IMR-90 (cell line): ENCODE measurements around the gene PPM1H. TPM values are rescaled to one million over a fixed set of nuclear protein-coding genes. Genes with fewer than 3 reads are reported as not detected.

Experiments used
- ATAC-seq: fragments of 200-7000 bp; cut with Tn5 transposase; 2 replicates; pipeline ENCODE4 v1.9.1; 2020; ENCODE audit warnings: low read depth, mild to moderate bottlenecking, moderate library complexity
- BruUV-seq: library from RNA; stranded (reverse); fragments of 400-500 nt; replicated peaks from 2 replicates; lab custom pipeline; 2021; lab: Mats Ljungman, UMichigan
- CTCF ChIA-PET: fragments of 300-600 bp; formaldehyde crosslinking; extraction: SDS; loops from one replicate; lab custom pipeline; 2021; ENCODE audit warnings: antibody characterized with exemption; lab: Yijun Ruan, JAX
- POLR2A ChIA-PET: fragments of 300-600 bp; sonication (Branson Sonifier 250); formaldehyde crosslinking; loops from one replicate; lab custom pipeline; 2022; ENCODE audit warnings: antibody characterized with exemption; ENCODE audit not compliant: unreplicated experiment; lab: Charles Lee
- DNase-seq: peaks from one replicate; pipeline ENCODE4 v3.0.0; 2013
- H2AFZ ChIP-seq: replicated peaks from 2 replicates; pipeline ENCODE3; 2013; ENCODE audit warnings: low read length, mild to moderate bottlenecking; ENCODE audit not compliant: poor library complexity
- H2AK5ac ChIP-seq: 2 replicates; pipeline ENCODE4 v1.6.1; 2013; ENCODE audit warnings: low read depth, low read length, inconsistent platforms
- H2AK9ac ChIP-seq: replicated peaks from 2 replicates; pipeline ENCODE3; 2013; ENCODE audit warnings: mild to moderate bottlenecking, low read depth, low read length, moderate library complexity; ENCODE audit not compliant: poor library complexity
- H2BK120ac ChIP-seq: 2 replicates; pipeline ENCODE4 v1.6.1; 2013; ENCODE audit warnings: low read depth, low read length, inconsistent platforms
- H2BK15ac ChIP-seq: 3 replicates; pipeline ENCODE4 v1.6.1; 2013; ENCODE audit warnings: low read depth, low read length, inconsistent platforms
- H2BK20ac ChIP-seq: 2 replicates; pipeline ENCODE4 v1.6.1; 2013; ENCODE audit warnings: low read depth, mild to moderate bottlenecking, inconsistent platforms, low read length, moderate library complexity
- H2BK5ac ChIP-seq: 2 replicates; pipeline ENCODE4 v1.6.1; 2013; ENCODE audit warnings: mild to moderate bottlenecking, low read depth, low read length, inconsistent platforms; ENCODE audit not compliant: poor library complexity, severe bottlenecking
- H3K14ac ChIP-seq: replicated peaks from 2 replicates; pipeline ENCODE4 v1.6.1; 2013; ENCODE audit warnings: low read depth, low read length, inconsistent platforms
- H3K18ac ChIP-seq: 2 replicates; pipeline ENCODE4 v1.6.1; 2013; ENCODE audit warnings: low read depth, low read length, control low read depth
- H3K23ac ChIP-seq: 2 replicates; pipeline ENCODE4 v1.6.1; 2013; ENCODE audit warnings: low read depth, low read length, inconsistent platforms
- H3K27ac ChIP-seq: 2 replicates; pipeline ENCODE4 v1.5.1; 2013; ENCODE audit warnings: mild to moderate bottlenecking, control low read depth, low read length; ENCODE audit not compliant: insufficient read depth
- H3K27me3 ChIP-seq: 2 replicates; pipeline ENCODE4 v1.6.1; 2013; ENCODE audit warnings: low read length; ENCODE audit not compliant: control insufficient read depth, insufficient read depth
- H3K36me3 ChIP-seq: 2 replicates; pipeline ENCODE4 v1.6.1; 2013; ENCODE audit warnings: low read length, mixed read lengths; ENCODE audit not compliant: control insufficient read depth, insufficient read depth
- H3K4ac ChIP-seq: 2 replicates; pipeline ENCODE4 v1.6.1; 2013; ENCODE audit warnings: low read depth, low read length, inconsistent platforms
- H3K4me1 ChIP-seq: 2 replicates; pipeline ENCODE4 v1.6.1; 2013; ENCODE audit warnings: low read length, mixed read lengths; ENCODE audit not compliant: control insufficient read depth, insufficient read depth
- H3K4me2 ChIP-seq: 2 replicates; pipeline ENCODE4 v1.6.1; 2013; ENCODE audit warnings: low read depth, mild to moderate bottlenecking, control low read depth, low read length, moderate library complexity
- H3K4me3 ChIP-seq: 2 replicates; pipeline ENCODE4 v1.5.1; 2013; ENCODE audit warnings: low read depth, mild to moderate bottlenecking, control low read depth, low read length, moderate library complexity; ENCODE audit not compliant: insufficient read depth
- H3K56ac ChIP-seq: 2 replicates; pipeline ENCODE4 v1.6.1; 2013; ENCODE audit warnings: low read length, inconsistent platforms; ENCODE audit not compliant: insufficient read depth; ENCODE audit errors: extremely low read depth
- H3K79me1 ChIP-seq, 2 experiments: 2 replicates each; pipeline ENCODE4 v1.6.1; 2013; ENCODE audit warnings: low read length in 2 of 2, inconsistent platforms in 1 of 2, low read depth in 1 of 2
- H3K9ac ChIP-seq: 2 replicates; pipeline ENCODE4 v1.6.1; 2013; ENCODE audit warnings: low read depth, low read length, control low read depth
- H3K9me1 ChIP-seq: 2 replicates; pipeline ENCODE4 v1.6.1; 2013; ENCODE audit warnings: low read length, inconsistent platforms; ENCODE audit not compliant: insufficient read depth
- H3K9me3 ChIP-seq: 2 replicates; pipeline ENCODE4 v1.6.1; 2013; ENCODE audit warnings: low read length; ENCODE audit not compliant: control insufficient read depth, insufficient read depth
- H4K20me1 ChIP-seq: 2 replicates; pipeline ENCODE4 v1.6.1; 2013; ENCODE audit warnings: low read length, inconsistent platforms; ENCODE audit not compliant: insufficient read depth
- H4K5ac ChIP-seq: 2 replicates; pipeline ENCODE4 v1.6.1; 2013; ENCODE audit warnings: mild to moderate bottlenecking, low read depth, low read length, control low read depth
- H4K8ac ChIP-seq, 2 experiments: 2 replicates each; pipeline ENCODE4 v1.6.1; 2013; ENCODE audit warnings: low read depth in 2 of 2, low read length in 2 of 2, control low read depth in 1 of 2, inconsistent platforms in 1 of 2
- H4K91ac ChIP-seq: 2 replicates; pipeline ENCODE4 v1.6.1; 2013; ENCODE audit warnings: low read depth, low read length, inconsistent platforms; ENCODE audit not compliant: insufficient read depth
- BHLHE40 ChIP-seq: fragments of 150-350 bp; IDR thresholded peaks from 2 replicates; pipeline ENCODE4 v1.6.1; 2016; ENCODE audit warnings: mild to moderate bottlenecking, low read depth, low read length
- CHD1 ChIP-seq: IDR thresholded peaks from 2 replicates; pipeline ENCODE4 v1.6.1; 2012; ENCODE audit warnings: low read depth, low read length, improper control_type of control experiment
- FOS ChIP-seq: fragments of 150-350 bp; IDR thresholded peaks from 2 replicates; pipeline ENCODE4 v1.6.1; 2016; ENCODE audit warnings: low read depth, low read length
- RFX5 ChIP-seq: IDR thresholded peaks from 2 replicates; pipeline ENCODE4 v1.8.0; 2012; ENCODE audit warnings: low read depth, mild to moderate bottlenecking, low read length, moderate library complexity
- SMC3 ChIP-seq: fragments of 150-350 bp; IDR thresholded peaks from 2 replicates; pipeline ENCODE4 v1.6.1; 2016; ENCODE audit warnings: low read depth, mild to moderate bottlenecking, antibody characterized with exemption, low read length, moderate library complexity
- WGBS, 2 experiments: methylation state at CpG; one replicate each; pipeline versions ENCODE4 v1.1.5 to v1.1.7; 2013; ENCODE audit warnings: missing lambda C conversion rate in 2 of 2; ENCODE audit not compliant: insufficient read length in 1 of 2; ENCODE audit errors: extremely low coverage in 2 of 2; 5-methylcytosine and 5-hydroxymethylcytosine counted together
- dilution Hi-C: fragments of 300-500 bp; cut with HindIII; formaldehyde crosslinking; loops from one replicate; pipeline ENCODE4 v1.14.3; 2018; ENCODE audit warnings: low sequenced_read_pairs; ENCODE audit not compliant: unreplicated experiment
- in situ Hi-C: fragments of 300-500 bp; cut with MboI; formaldehyde crosslinking; loops from 3 replicates; pipeline ENCODE4 v1.14.3; 2019; ENCODE audit warnings: low sequenced_read_pairs, inconsistent platforms, mixed read lengths
- intact Hi-C: fragments of 100-400 bp; cut with micrococcal nuclease; formaldehyde crosslinking; loops from 2 replicates; pipeline ENCODE4 v1.10.0; 2022
- polyA plus RNA-seq, 3 experiments: library from polyadenylated mRNA; depleted of rRNA; stranded (reverse); fragments of >200 nt; gene quantifications; 2 replicates each; pipeline ENCODE4 v1.2.3, GENCODE V29; 2012; ENCODE audit warnings: low replicate concordance in 1 of 3
- total RNA-seq: library from RNA; depleted of rRNA; stranded (reverse); fragments of >200 nt; gene quantifications from 2 replicates; pipeline ENCODE4 v1.2.3, GENCODE V29; 2012
- TF ChIP-seq, protein P1 (sequence below): conservative IDR thresholded peaks from 2 replicates; pipeline ENCODE4 v1.5.1; 2012; ENCODE audit warnings: mild to moderate bottlenecking, low read depth, low read length, improper control_type of control experiment
- TF ChIP-seq, protein P2 (sequence below): fragments of 150-350 bp; IDR thresholded peaks from 2 replicates; pipeline ENCODE4 v1.6.1; 2016; ENCODE audit warnings: low read depth, mild to moderate bottlenecking, low read length, moderate library complexity, borderline replicate concordance

PPM1H gene
- total and polyA plus RNA-seq, 2 of the 4 experiments (the other 2 are of a cell fraction) = 0.14 to 0.18 TPM

DNA sequence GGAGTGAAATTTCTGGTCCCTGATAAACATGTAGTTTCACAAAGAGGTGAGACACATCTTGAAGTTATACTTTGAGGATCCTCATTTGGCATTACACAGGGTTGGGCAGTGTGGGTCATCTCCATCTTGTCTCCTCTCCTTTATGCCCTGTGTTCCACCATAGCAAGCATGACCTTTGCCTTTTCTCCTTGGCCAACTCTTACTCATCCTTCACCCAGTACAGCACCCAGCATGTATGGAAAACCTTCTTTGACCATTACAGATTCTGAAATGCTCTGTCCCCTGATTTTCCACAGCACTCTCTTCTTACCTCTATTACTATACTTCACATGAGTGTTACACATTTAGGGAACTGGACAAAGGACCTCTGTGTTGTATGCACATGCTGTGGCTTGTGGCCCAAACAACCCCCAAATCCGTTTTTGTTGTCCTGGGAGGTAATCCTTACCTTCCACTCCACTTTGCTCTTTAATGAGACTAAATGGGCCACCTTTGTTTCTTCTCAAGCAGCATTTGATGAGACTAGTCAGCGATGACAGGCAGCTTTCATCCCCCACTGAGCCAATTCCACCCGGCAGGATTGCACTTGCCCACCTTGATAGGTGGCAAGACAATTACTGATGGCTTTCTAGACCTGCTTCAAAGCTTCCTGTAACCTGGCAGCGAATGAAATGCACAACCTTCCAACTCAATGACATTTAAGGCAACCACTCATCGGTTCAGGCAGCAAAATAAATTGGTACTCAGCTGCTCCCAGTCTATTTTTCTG, 304.8 kb downstream of the PPM1H start:
- H2AK5ac ChIP-seq = no peak overlapping the region
- in situ Hi-C loops (no loop called here), intact Hi-C loops (loop anchor here (2.0 to 5.0 kb wide), 2 partner anchors 95 to 132 kb away; no protein-coding TSS in a partner anchor), dilution Hi-C loops (no loop called here)
- no peaks in the 10 kb centered on the region for H3K79me1 ChIP-seq
- H3K56ac ChIP-seq = no peak overlapping the region
- no peak overlapping the region for H3K9ac ChIP-seq
- ATAC-seq (no peak), DNase-seq (no peak)
- H2AFZ ChIP-seq = no peak overlapping the region
- no peak overlapping the region for H3K4me3 ChIP-seq
- no peak overlapping the region for H4K91ac ChIP-seq
- H4K5ac ChIP-seq = no peak overlapping the region
- no peaks in the 10 kb centered on the region for H4K20me1 ChIP-seq
- no peak overlapping the region for H3K23ac ChIP-seq
- no peak overlapping the region for H2BK120ac ChIP-seq
- H3K36me3 ChIP-seq = no peaks in the 10 kb centered on the region
- H2BK5ac ChIP-seq = no peak overlapping the region
- 0 out of 2 replicates have a peak, but pooled peaks cover 2% of the 10 kb centered on the region for H3K9me3 ChIP-seq
- H3K4me2 ChIP-seq = no peak overlapping the region
- no TSS peak for BruUV-seq
- H3K27me3 ChIP-seq = peaks cover 5% of the 10 kb centered on the region; the same call in 1 of the 2 replicates
- H3K27ac ChIP-seq = no peak overlapping the region
- H4K8ac ChIP-seq = no peak overlapping the region
- CTCF ChIA-PET = no interaction called here
- no peaks in the 10 kb centered on the region for H3K9me1 ChIP-seq
- no peak overlapping the region for H3K4ac ChIP-seq
- H2BK15ac ChIP-seq = no peak overlapping the region
- H2AK9ac ChIP-seq = no peak overlapping the region
- POLR2A ChIA-PET = no interaction called here
- no peak overlapping the region for H3K18ac ChIP-seq
- no peak overlapping the region for H3K14ac ChIP-seq
- no CpG with 5 or more reads among the region's 5 CpGs for WGBS, 2 experiments
- no peaks in the 10 kb centered on the region for H3K4me1 ChIP-seq
- TF ChIP-seq, protein P1, sequence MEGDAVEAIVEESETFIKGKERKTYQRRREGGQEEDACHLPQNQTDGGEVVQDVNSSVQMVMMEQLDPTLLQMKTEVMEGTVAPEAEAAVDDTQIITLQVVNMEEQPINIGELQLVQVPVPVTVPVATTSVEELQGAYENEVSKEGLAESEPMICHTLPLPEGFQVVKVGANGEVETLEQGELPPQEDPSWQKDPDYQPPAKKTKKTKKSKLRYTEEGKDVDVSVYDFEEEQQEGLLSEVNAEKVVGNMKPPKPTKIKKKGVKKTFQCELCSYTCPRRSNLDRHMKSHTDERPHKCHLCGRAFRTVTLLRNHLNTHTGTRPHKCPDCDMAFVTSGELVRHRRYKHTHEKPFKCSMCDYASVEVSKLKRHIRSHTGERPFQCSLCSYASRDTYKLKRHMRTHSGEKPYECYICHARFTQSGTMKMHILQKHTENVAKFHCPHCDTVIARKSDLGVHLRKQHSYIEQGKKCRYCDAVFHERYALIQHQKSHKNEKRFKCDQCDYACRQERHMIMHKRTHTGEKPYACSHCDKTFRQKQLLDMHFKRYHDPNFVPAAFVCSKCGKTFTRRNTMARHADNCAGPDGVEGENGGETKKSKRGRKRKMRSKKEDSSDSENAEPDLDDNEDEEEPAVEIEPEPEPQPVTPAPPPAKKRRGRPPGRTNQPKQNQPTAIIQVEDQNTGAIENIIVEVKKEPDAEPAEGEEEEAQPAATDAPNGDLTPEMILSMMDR = no peak
- TF ChIP-seq, protein P2, sequence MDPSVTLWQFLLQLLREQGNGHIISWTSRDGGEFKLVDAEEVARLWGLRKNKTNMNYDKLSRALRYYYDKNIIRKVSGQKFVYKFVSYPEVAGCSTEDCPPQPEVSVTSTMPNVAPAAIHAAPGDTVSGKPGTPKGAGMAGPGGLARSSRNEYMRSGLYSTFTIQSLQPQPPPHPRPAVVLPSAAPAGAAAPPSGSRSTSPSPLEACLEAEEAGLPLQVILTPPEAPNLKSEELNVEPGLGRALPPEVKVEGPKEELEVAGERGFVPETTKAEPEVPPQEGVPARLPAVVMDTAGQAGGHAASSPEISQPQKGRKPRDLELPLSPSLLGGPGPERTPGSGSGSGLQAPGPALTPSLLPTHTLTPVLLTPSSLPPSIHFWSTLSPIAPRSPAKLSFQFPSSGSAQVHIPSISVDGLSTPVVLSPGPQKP = no peak
- TF ChIP-seq BHLHE40 = no peak
- TF ChIP-seq CHD1 = no peak
- TF ChIP-seq FOS = no peak
- TF ChIP-seq SMC3 = no peak
- no peak for TF ChIP-seq RFX5
- no peak overlapping the region for H2BK20ac ChIP-seq
